GM19395 (cell line): ENCODE results near the gene ATG5.

Experiments
- ATAC-seq: cut with Tn5 transposase; IDR thresholded peaks from one replicate; pipeline ENCODE4 v1.9.1; 2021; ENCODE audit warnings: mild to moderate bottlenecking, moderate library complexity; ENCODE audit not compliant: unreplicated experiment

The ATG5 gene

GRCh38 chr6:106325336-106326178, at the start of gene ATG5:
TSS of gene ATG5 (minus strand) at chr6:106325760. CDS start at chr6:106316208, 9,552 bp downstream.
- peak; percentile 96 for ATAC-seq

GRCh38 chr6:106373502-106374239, 48.1 kb upstream of the ATG5 start:
- ATAC-seq: no peak

GRCh38 chr6:106372838-106373501, 47.4 kb upstream of the ATG5 start:
- ATAC-seq: no peak

- ATAC-seq: no peak
Measured at GRCh38 chr6:106370639-106371038, 45.1 kb upstream of the ATG5 start.

GRCh38 chr6:106369739-106370138, 44.2 kb upstream of the ATG5 start:
- no peak for ATAC-seq

- no peak for ATAC-seq
Measured at GRCh38 chr6:106363401-106364138, 38.0 kb upstream of the ATG5 start.

GRCh38 chr6:106360989-106361430, 35.5 kb upstream of the ATG5 start:
- peak; percentile 27 for ATAC-seq

GRCh38 chr6:106360410-106360988, 34.9 kb upstream of the ATG5 start, which contains the start of gene CRYBG1:
TSS of gene CRYBG1 (plus strand) at chr6:106360717. CDS start at chr6:106360909, 192 bp downstream.
- ATAC-seq: peak; percentile 84

GRCh38 chr6:106359959-106360409, 34.4 kb upstream of the ATG5 start:
- no peak for ATAC-seq

GRCh38 chr6:106356378-106356777, 30.8 kb upstream of the ATG5 start:
- ATAC-seq: no peak

GRCh38 chr6:106347219-106347618, 21.7 kb upstream of the ATG5 start:
- ATAC-seq: no peak

GRCh38 chr6:106339334-106340029, 13.9 kb upstream of the ATG5 start:
- no peak for ATAC-seq

GRCh38 chr6:106334646-106335448, 9.3 kb upstream of the ATG5 start:
- peak; percentile 61 for ATAC-seq

GRCh38 chr6:106324726-106325335, 729 bp downstream of the ATG5 start:
- ATAC-seq: no peak

GRCh38 chr6:106321940-106322339, 3.6 kb downstream of the ATG5 start:
- ATAC-seq: no peak

- no peak for ATAC-seq
Measured at GRCh38 chr6:106318851-106319250, 6.7 kb downstream of the ATG5 start.

GRCh38 chr6:106318061-106318460, 7.5 kb downstream of the ATG5 start:
- no peak for ATAC-seq

- ATAC-seq: no peak
Measured at GRCh38 chr6:106316375-106316766, 9.2 kb downstream of the ATG5 start.
